Inflammatory macrophage treated with lipopolysaccharide for 1 hour (primary cell): ENCODE data around the gene MAEA.

Source experiments
- DNase-seq, 2 donors: peaks; one replicate each; pipeline ENCODE4 v3.0.0-alpha.2; 2020 to 2022

The MAEA gene

GRCh38 chr4:1305781-1306455 is 16.2 kb downstream of the MAEA start:
- no peak for DNase-seq

- DNase-seq, result no peak
Observed at GRCh38 chr4:1307951-1308735, 18.5 kb downstream of the MAEA start.

GRCh38 chr4:1309261-1310010 is 19.7 kb downstream of the MAEA start:
- peak; percentile 30 to 33 for DNase-seq

- no peak for DNase-seq
Observed at GRCh38 chr4:1310031-1310795, 20.5 kb downstream of the MAEA start.

- DNase-seq, result no peak
Observed at GRCh38 chr4:1310796-1311631, 21.3 kb downstream of the MAEA start.

- no peak for DNase-seq
Observed at GRCh38 chr4:1312821-1313640, 23.3 kb downstream of the MAEA start.

GRCh38 chr4:1315306-1315705 is 25.6 kb downstream of the MAEA start:
- DNase-seq, result no peak

GRCh38 chr4:1315836-1316536 is 26.3 kb downstream of the MAEA start:
- no peak for DNase-seq

GRCh38 chr4:1316537-1317168 is 27.0 kb downstream of the MAEA start:
- no peak for DNase-seq

- no peak for DNase-seq
Observed at GRCh38 chr4:1317177-1318045, 27.7 kb downstream of the MAEA start.

- DNase-seq, result no peak
Observed at GRCh38 chr4:1318046-1318375, 28.3 kb downstream of the MAEA start.

GRCh38 chr4:1318488-1319213 is 29.0 kb downstream of the MAEA start:
- peak in 1 of 2 donors; percentile 12 for DNase-seq

- no peak for DNase-seq
Observed at GRCh38 chr4:1321486-1321885, 31.8 kb downstream of the MAEA start.

- no peak for DNase-seq
Observed at GRCh38 chr4:1321946-1322650, 32.4 kb downstream of the MAEA start.

- no peak for DNase-seq
Observed at GRCh38 chr4:1323280-1323634, 33.6 kb downstream of the MAEA start.

- no peak for DNase-seq
Observed at GRCh38 chr4:1323635-1324442, 34.1 kb downstream of the MAEA start.
